A549 (cell line): ENCODE data around the gene CILP. TPM values are rescaled to one million over a fixed set of nuclear protein-coding genes. Genes with fewer than 3 reads are reported as not detected.
"Not testable (repeated sequence)": the region's sequence is repeated elsewhere in the genome, so short reads cannot be mapped to it uniquely, and the experiment has no call there.

ENCODE experiments used
- ATAC-seq, 2 experiments: fragments of 200-7000 bp in 1 of 2; fragments of >200 bp in 1 of 2; cut with Nextera tagmentation in 1 of 2; cut with Tn5 transposase in 1 of 2; 3 replicates each; pipeline versions ENCODE4 v1.8.0 to v1.9.1; 2018 to 2020; ENCODE audit warnings: mild to moderate bottlenecking in 1 of 2, moderate library complexity in 1 of 2
- CTCF ChIA-PET: fragments of 300-600 bp; sonication (Branson Sonifier 250); formaldehyde crosslinking; extraction: SDS; loops from one replicate; lab custom pipeline; 2021; ENCODE audit warnings: antibody characterized with exemption, inconsistent platforms; lab: Yijun Ruan, JAX
- POLR2A ChIA-PET: fragments of 350-600 bp; formaldehyde crosslinking; extraction: SDS; loops from one replicate; lab custom pipeline; 2021; ENCODE audit warnings: antibody characterized with exemption, inconsistent platforms; lab: Yijun Ruan, JAX
- DNase-seq, 2 experiments: peaks; one replicate each; pipeline versions ENCODE4 v3.0.0 to v3.0.0-alpha.2; 2011 to 2016; ENCODE audit warnings: low read depth in 1 of 2, low spot score in 1 of 2
- FAIRE-seq: peaks from 2 replicates; lab custom pipeline; 2011; peaks lifted over from hg19 to GRCh38; lab: Jason Lieb, UNC
- H3K27ac ChIP-seq, 2 experiments: fragments of >200 bp; sonication (Bioruptor Twin); formaldehyde crosslinking; 3 replicates each; pipeline ENCODE4 v1.5.1; 2016 to 2017
- H3K4me1 ChIP-seq: fragments of >200 bp; sonication (Bioruptor Twin); formaldehyde crosslinking; 3 replicates; pipeline ENCODE4 v1.6.1; 2016
- H3K4me2 ChIP-seq: fragments of >200 bp; sonication (Bioruptor Twin); formaldehyde crosslinking; 3 replicates; pipeline ENCODE4 v1.6.1; 2016
- H3K4me3 ChIP-seq: fragments of >200 bp; sonication (Bioruptor Twin); formaldehyde crosslinking; 3 replicates; pipeline ENCODE4 v1.5.1; 2016
- H3K9me3 ChIP-seq: fragments of >200 bp; sonication (Bioruptor Twin); formaldehyde crosslinking; 3 replicates; pipeline ENCODE4 v1.6.1; 2016
- BHLHE40 ChIP-seq: IDR thresholded peaks from 2 replicates; pipeline ENCODE4 v1.6.1; 2012; ENCODE audit warnings: low read depth, low read length, inconsistent platforms
- CBX8 ChIP-seq: fragments of 200-600 bp; sonication (generic); IDR thresholded peaks from 2 replicates; pipeline ENCODE4 v1.6.1; 2016
- EHMT2 ChIP-seq: fragments of 200-600 bp; sonication (generic); IDR thresholded peaks from 2 replicates; pipeline ENCODE4 v1.6.1; 2016; ENCODE audit warnings: antibody characterized with exemption, low read depth, mild to moderate bottlenecking, moderate library complexity
- ESRRA ChIP-seq: fragments of 150-350 bp; IDR thresholded peaks from 2 replicates; pipeline ENCODE4 v1.6.1; 2014; ENCODE audit warnings: mild to moderate bottlenecking, low read length, borderline replicate concordance
- FOXS1 ChIP-seq: fragments of 250-450 bp; sonication (Bioruptor Pico); IDR thresholded peaks from 2 replicates; pipeline ENCODE4 v1.5.0; 2020; ENCODE audit warnings: mild to moderate bottlenecking, moderate library complexity
- GATA3 ChIP-seq: IDR thresholded peaks from 2 replicates; pipeline ENCODE4 v1.6.1; 2012; ENCODE audit warnings: borderline replicate concordance
- HMGXB4 ChIP-seq: fragments of 250-450 bp; sonication (Bioruptor Pico); IDR thresholded peaks from 2 replicates; pipeline ENCODE4 v1.5.0; 2021; ENCODE audit warnings: mild to moderate bottlenecking, moderate library complexity, borderline replicate concordance
- HOXA7 ChIP-seq: fragments of 250-450 bp; sonication (Bioruptor Pico); IDR thresholded peaks from 2 replicates; pipeline ENCODE4 v1.5.0; 2020; ENCODE audit warnings: mild to moderate bottlenecking, moderate library complexity
- HOXB13 ChIP-seq: fragments of 250-450 bp; sonication (Bioruptor Pico); IDR thresholded peaks from 2 replicates; pipeline ENCODE4 v1.5.0; 2020; ENCODE audit warnings: low read depth, mild to moderate bottlenecking, moderate library complexity
- JUNB ChIP-seq: fragments of >200 bp; sonication (Bioruptor Twin); formaldehyde crosslinking; IDR thresholded peaks from 2 replicates; pipeline ENCODE4 v1.6.1; 2016
- KDM1A ChIP-seq: fragments of 200-600 bp; sonication (generic); IDR thresholded peaks from 2 replicates; pipeline ENCODE4 v1.6.1; 2016; ENCODE audit warnings: low read depth, mild to moderate bottlenecking
- NFE2L2 ChIP-seq: fragments of 150-350 bp; conservative IDR thresholded peaks from 2 replicates; pipeline ENCODE4 v1.6.1; 2014; ENCODE audit warnings: low read length
- PBX3 ChIP-seq: IDR thresholded peaks from 2 replicates; pipeline ENCODE4 v1.6.1; 2012
- REST ChIP-seq: fragments of 200-600 bp; sonication (generic); IDR thresholded peaks from 2 replicates; pipeline ENCODE4 v1.6.1; 2016; ENCODE audit warnings: antibody characterized with exemption, mild to moderate bottlenecking, moderate library complexity
- RFX5 ChIP-seq: fragments of 450-650 bp; IDR thresholded peaks from 2 replicates; pipeline ENCODE4 v1.7.1; 2014; ENCODE audit warnings: antibody characterized with exemption, mild to moderate bottlenecking, moderate library complexity
- TP53 ChIP-seq: fragments of 250-450 bp; sonication (Bioruptor Pico); IDR thresholded peaks from 2 replicates; pipeline ENCODE4 v1.5.0; 2021; ENCODE audit warnings: mild to moderate bottlenecking, moderate library complexity
- USF2 ChIP-seq: fragments of 450-650 bp; IDR thresholded peaks from 2 replicates; pipeline ENCODE4 v1.6.1; 2014; ENCODE audit warnings: antibody characterized with exemption
- WGBS: methylation state at CpG from one replicate; pipeline ENCODE4 v1.1.6; 2017; ENCODE audit errors: missing lambda C conversion rate; 5-methylcytosine and 5-hydroxymethylcytosine counted together
- polyA plus RNA-seq, 4 experiments: library from polyadenylated mRNA; depleted of rRNA in 3 of 4; stranded (reverse); fragments of >200 nt; fragmentation: RNase III in 1 of 4; extraction: RNeasy Plus Mini Kit Qiagen cat#74134 plus additional on column Dnase treatment in 1 of 4; gene quantifications; 2 replicates in 3 of 4; 3 replicates in 1 of 4; pipeline ENCODE4 v1.2.3, GENCODE V29; 2011 to 2017

CILP gene
- polyA plus RNA-seq, 2 of the 4 experiments (the other 2 are of a cell fraction) = 0.09 to 0.14 TPM

- Histone ChIP-seq H3K9me3 (no peaks in the 10 kb centered on the region), H3K27ac (no peak overlapping the region), H3K4me2 (no peak overlapping the region), H3K4me3 (no peak overlapping the region), H3K4me1 (peaks cover 3% of the 10 kb centered on the region; the same call in 1 of the 3 replicates)
- WGBS = 75% methylated on average over 11 of the region's 11 CpGs
- no peak for ATAC-seq
- TF ChIP-seq GATA3 (no peak), ESRRA (no peak), HOXB13 (CRISPR knock-in tag) (no peak), USF2 (no peak), PBX3 (no peak)
- POLR2A ChIA-PET = no interaction called here
- CTCF ChIA-PET = interaction anchor here (1.0 to 3.0 kb wide), 9 partner anchors 11 to 168 kb away, joined by 3 to 22 read pairs (median 4); no protein-coding TSS in a partner anchor
- no peak for FAIRE-seq
- DNase-seq = no peak
These were observed 34.0 kb upstream of the CILP start for GRCh38 chr15:65245096-65245856.

- FAIRE-seq = no peak
- ChIA-PET CTCF (no interaction called here), POLR2A (no interaction called here)
- H3K27ac ChIP-seq = no peak overlapping the region
- no peak for TF ChIP-seq TP53 (CRISPR knock-in tag)
- no peak for TF ChIP-seq HOXA7 (CRISPR knock-in tag)
- TF ChIP-seq NFE2L2 = no peak
- no peak for TF ChIP-seq JUNB
- no peak for TF ChIP-seq RFX5
- no peak for TF ChIP-seq HMGXB4 (CRISPR knock-in tag)
- no peak for TF ChIP-seq FOXS1 (CRISPR knock-in tag)
- no peak for TF ChIP-seq KDM1A
- TF ChIP-seq GATA3 = no peak
- TF ChIP-seq BHLHE40 = no peak
- TF ChIP-seq EHMT2 = no peak
- no peak for TF ChIP-seq CBX8
- no peak for TF ChIP-seq REST
- peaks cover 3% of the 10 kb centered on the region; the same call in 1 of the 3 replicates for H3K4me1 ChIP-seq
- no peak for ATAC-seq
- H3K4me3 ChIP-seq = no peak overlapping the region
- no peak for DNase-seq
- H3K4me2 ChIP-seq = no peak overlapping the region
- H3K9me3 ChIP-seq = no peaks in the 10 kb centered on the region
These were observed 33.4 kb upstream of the CILP start for GRCh38 chr15:65244638-65245037.

GRCh38 chr15:65236443-65236842 lies 25.2 kb upstream of the CILP start:
- H3K27ac ChIP-seq, ATAC-seq, H3K9me3 ChIP-seq, FAIRE-seq, H3K4me2 ChIP-seq, H3K4me1 ChIP-seq, H3K4me3 ChIP-seq, POLR2A ChIA-PET, DNase-seq: not testable (repeated sequence)
- 94% methylated on average over 8 of the region's 8 CpGs for WGBS
- CTCF ChIA-PET = interaction anchor here (1.0 to 2.1 kb wide), 7 partner anchors 12 to 202 kb away, joined by 3 to 7 read pairs (median 4); no protein-coding TSS in a partner anchor
